GM12864 (cell line): ENCODE measurements around the gene TNIP1.
A peak's percentile ranks its signal among the peaks of the same experiment; 100 is the strongest.

Experiments used
- DNase-seq: peaks from one replicate; pipeline ENCODE4 v3.0.0-alpha.2; 2011; ENCODE audit warnings: low read depth
- H3K4me3 ChIP-seq: 2 replicates; pipeline ENCODE4 v1.5.1; 2011; ENCODE audit warnings: mild to moderate bottlenecking, low read depth, low read length, control low read depth
- CTCF ChIP-seq: IDR thresholded peaks from 2 replicates; pipeline ENCODE4 v1.5.1; 2011; ENCODE audit warnings: low read depth, mild to moderate bottlenecking, moderate library complexity, low read length, control low read depth, inconsistent platforms; ENCODE audit errors: missing control alignments

Gene TNIP1

DNA sequence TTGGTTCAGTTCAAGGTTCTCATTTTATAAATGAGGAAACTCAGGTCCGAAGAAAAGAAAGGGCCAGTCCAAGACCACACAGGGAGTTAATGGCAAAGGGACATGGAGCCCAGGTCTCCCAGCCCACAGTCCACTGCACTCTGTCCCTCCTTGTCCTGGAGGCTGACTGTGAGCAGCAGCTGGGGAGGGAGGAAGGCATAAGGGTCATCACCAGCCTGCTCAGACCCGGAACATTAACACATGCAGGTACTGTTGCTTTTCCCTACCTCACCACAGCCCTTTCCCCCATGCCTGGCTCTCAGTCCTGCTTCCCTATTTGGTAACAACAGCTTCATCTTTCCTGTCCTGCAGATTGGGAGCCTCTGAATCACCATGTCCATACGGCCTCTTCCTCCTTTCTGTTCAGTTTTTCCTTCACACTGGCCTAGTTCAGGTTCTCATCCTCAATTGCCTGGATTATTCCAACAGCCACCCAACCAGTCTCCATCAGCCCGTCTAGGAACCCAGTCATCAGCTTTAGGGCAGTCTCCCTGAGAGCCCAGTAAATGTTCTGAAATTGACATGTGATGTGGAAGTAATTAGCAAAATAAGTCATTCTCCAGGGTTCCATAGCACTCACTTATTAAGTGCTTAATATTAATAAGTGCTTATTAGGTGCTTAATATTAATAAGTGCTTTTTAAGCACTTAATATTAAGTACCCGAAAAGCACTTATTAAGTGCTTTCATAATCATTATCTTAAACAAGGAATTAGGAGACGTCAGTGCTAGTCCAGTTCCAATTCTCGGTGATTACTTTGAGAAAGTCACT lies 56.2 kb downstream of the TNIP1 start:
- H3K4me3 ChIP-seq = no peak overlapping the region
- TF ChIP-seq CTCF = no peak
- no peak for DNase-seq

DNA sequence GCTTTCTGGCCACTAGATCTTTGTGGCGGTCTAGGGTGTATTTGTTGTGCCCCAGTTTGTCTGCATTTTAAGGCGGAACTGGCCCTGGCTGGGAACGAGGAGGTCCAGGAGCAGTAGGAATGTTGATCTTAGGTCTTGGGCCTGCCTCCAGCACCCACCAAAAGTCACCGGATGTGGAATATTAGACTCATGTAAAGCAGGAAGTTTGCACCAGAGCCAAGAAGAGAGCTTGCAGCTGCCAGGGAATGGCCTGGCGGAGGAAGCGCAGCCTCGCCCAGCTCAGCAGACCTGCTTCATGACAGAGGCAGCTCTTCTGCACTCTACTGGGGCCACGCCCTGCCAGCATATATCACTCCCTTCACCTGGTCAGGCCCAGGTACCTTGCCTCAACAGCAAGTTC lies 57.2 kb downstream of the TNIP1 start:
- no peak for TF ChIP-seq CTCF
- no peak for DNase-seq
- H3K4me3 ChIP-seq = no peak overlapping the region

- no peak for TF ChIP-seq CTCF
- no peak for DNase-seq
- H3K4me3 ChIP-seq = no peak overlapping the region
Observed at GRCh38 chr5:151023047-151023615, 57.7 kb downstream of the TNIP1 start.

GRCh38 chr5:151022511-151023018 lies 58.3 kb downstream of the TNIP1 start:
- no peak for DNase-seq
- no peak for TF ChIP-seq CTCF
- H3K4me3 ChIP-seq = no peak overlapping the region

GRCh38 chr5:151021746-151022145 lies 59.1 kb downstream of the TNIP1 start:
- no peak for DNase-seq
- no peak overlapping the region for H3K4me3 ChIP-seq
- no peak for TF ChIP-seq CTCF

- TF ChIP-seq CTCF = no peak
- H3K4me3 ChIP-seq = peak within 1 kb of the TSS; percentile 17
- no peak for DNase-seq
Observed at GRCh38 chr5:151020304-151021110, 60.3 kb downstream of the TNIP1 start, which contains the start of gene GPX3. GPX3 (plus strand) TSS chr5:151020591; CDS start chr5:151020655, 64 bp downstream.
